ENCODE data around the gene SHC2.

- no peak for TF ChIP-seq FOXA1 (IDR thresholded peaks at IDR 0.05)
- no peak for TF ChIP-seq FOXK2 (IDR thresholded peaks at IDR 0.05)
- TF ChIP-seq ARNT (IDR thresholded peaks at IDR 0.05), result no peak
Observed at GRCh38 chr19:489418-490196, 28.8 kb upstream of the SHC2 start.
